Left colon (tissue), 2 donors: ENCODE results near the gene PLAGL2. TPM values are rescaled to one million over a fixed set of nuclear protein-coding genes. Genes with fewer than 3 reads are reported as not detected.
A peak's percentile ranks its signal among the peaks of the same experiment; 100 is the strongest.
"Not testable (repeated sequence)": the region's sequence is repeated elsewhere in the genome, so short reads cannot be mapped to it uniquely, and the experiment has no call there.

Source experiments
- ATAC-seq: fragments of 200-7000 bp; cut with Tn5 transposase; one replicate; pipeline ENCODE4 v1.9.1; 2020; ENCODE audit warnings: mild to moderate bottlenecking, moderate library complexity
- DNase-seq, 2 donors: peaks; one replicate each; pipeline ENCODE4 v3.0.0-alpha.2; 2020
- intact Hi-C, 2 donors: fragments of 100-400 bp; cut with DNase I in 1 of 2; cut with micrococcal nuclease in 1 of 2; formaldehyde crosslinking; loops; one replicate each; pipeline versions ENCODE4 v1.11.2 to v1.14.0; 2022; cut with DNase I, micrococcal nuclease
- long read RNA-seq: library from polyadenylated mRNA; unstranded; transcript quantifications from one replicate; pipeline ENCODE4 v2.0.0, GENCODE V29; 2021
- total RNA-seq, 2 donors: library from RNA; stranded (reverse); fragmentation: NEBNext Ultra II Directional; extraction: Animal tissue kit (Norgen Biotek cat#: 25700); gene quantifications; one replicate each; pipeline ENCODE4 v1.2.1, GENCODE V29; 2021
- donor health status: DM: no; HTN: no; CAD: no.
- donor health status: DM: yes; HTN: yes; CAD: no.

The PLAGL2 gene
- 10 to 100 TPM; 13.4 to 28.0 TPM for total RNA-seq
- long read RNA-seq, full-length matches to known transcripts = 2 of 13 reads
- long read RNA-seq, partial matches to known transcripts = 0 of 13 reads
- long read RNA-seq, other reads (novel, unspliced or antisense) = 11 of 13 reads

- peak; percentile 87 to 92 for DNase-seq
Observed at GRCh38 chr20:32207626-32208498, at the start of gene PLAGL2, which contains the start of gene POFUT1. TSS of gene PLAGL2 (minus strand) at chr20:32207743. CDS start at chr20:32202178, 5,565 bp downstream. TSS of gene POFUT1 (plus strand) at chr20:32207880. CDS start at chr20:32207942, 62 bp downstream.

GRCh38 chr20:32252189-32252588 is 44.6 kb upstream of the PLAGL2 start:
- intact Hi-C loops = no loop called here
- ATAC-seq (no peak), DNase-seq (no peak)

More at GRCh38 chr20:32207626-32208498, at the start of gene PLAGL2, which contains the start of gene POFUT1:
- intact Hi-C loops = no loop called here
- peak; percentile 86 for ATAC-seq

- DNase-seq (no peak), ATAC-seq (no peak)
- intact Hi-C loops = no loop called here
Observed at GRCh38 chr20:32251470-32251869, 43.9 kb upstream of the PLAGL2 start.

GRCh38 chr20:32249030-32249738 is 41.6 kb upstream of the PLAGL2 start:
- intact Hi-C loops = no loop called here
- DNase-seq (no peak), ATAC-seq (no peak)

- DNase-seq = no peak
- intact Hi-C loops = no loop called here
Observed at GRCh38 chr20:32248043-32248442, 40.5 kb upstream of the PLAGL2 start.

GRCh38 chr20:32246208-32246607 is 38.7 kb upstream of the PLAGL2 start:
- intact Hi-C loops, ATAC-seq, DNase-seq: not testable (repeated sequence)

More at GRCh38 chr20:32248043-32248442, 40.5 kb upstream of the PLAGL2 start:
- ATAC-seq = no peak

GRCh38 chr20:32244959-32245358 is 37.4 kb upstream of the PLAGL2 start:
- no peak for ATAC-seq
- intact Hi-C loops = no loop called here
- no peak for DNase-seq

- intact Hi-C loops = no loop called here
- ATAC-seq = peak; percentile 59
- DNase-seq = no peak
Observed at GRCh38 chr20:32244150-32244823, 36.7 kb upstream of the PLAGL2 start.

GRCh38 chr20:32241807-32242206 is 34.3 kb upstream of the PLAGL2 start:
- intact Hi-C loops = no loop called here
- ATAC-seq (no peak), DNase-seq (no peak)

GRCh38 chr20:32240205-32240604 is 32.7 kb upstream of the PLAGL2 start:
- no peak for ATAC-seq

GRCh38 chr20:32238483-32239425 is 31.2 kb upstream of the PLAGL2 start:
- intact Hi-C loops = no loop called here
- DNase-seq (no peak), ATAC-seq (no peak)

More at GRCh38 chr20:32240205-32240604, 32.7 kb upstream of the PLAGL2 start:
- DNase-seq = no peak
- intact Hi-C loops = no loop called here

- DNase-seq (no peak), ATAC-seq (no peak)
- intact Hi-C loops = no loop called here
Observed at GRCh38 chr20:32237419-32237818, 29.9 kb upstream of the PLAGL2 start.

- intact Hi-C loops = no loop called here
- no peak for DNase-seq
- no peak for ATAC-seq
Observed at GRCh38 chr20:32236819-32237218, 29.3 kb upstream of the PLAGL2 start.

GRCh38 chr20:32236048-32236533 is 28.5 kb upstream of the PLAGL2 start:
- DNase-seq (no peak), ATAC-seq (peak; percentile 25)
- intact Hi-C loops = no loop called here

- intact Hi-C loops = no loop called here
- peak; percentile 91 for ATAC-seq
- DNase-seq = peak; percentile 54 to 78
Observed at GRCh38 chr20:32235331-32236047, 27.9 kb upstream of the PLAGL2 start.

GRCh38 chr20:32234135-32234808 is 26.7 kb upstream of the PLAGL2 start:
- ATAC-seq (no peak), DNase-seq (no peak)
- intact Hi-C loops = no loop called here

GRCh38 chr20:32233286-32233685 is 25.7 kb upstream of the PLAGL2 start:
- no peak for DNase-seq
- no peak for ATAC-seq
- intact Hi-C loops = no loop called here
